Measurements from ENCODE around the gene LLGL2. TPM values are rescaled to one million over a fixed set of nuclear protein-coding genes. Genes with fewer than 3 reads are reported as not detected.

Gene LLGL2
- total RNA-seq, 1 donor from 2014 or later = 16.6 TPM

DNA sequence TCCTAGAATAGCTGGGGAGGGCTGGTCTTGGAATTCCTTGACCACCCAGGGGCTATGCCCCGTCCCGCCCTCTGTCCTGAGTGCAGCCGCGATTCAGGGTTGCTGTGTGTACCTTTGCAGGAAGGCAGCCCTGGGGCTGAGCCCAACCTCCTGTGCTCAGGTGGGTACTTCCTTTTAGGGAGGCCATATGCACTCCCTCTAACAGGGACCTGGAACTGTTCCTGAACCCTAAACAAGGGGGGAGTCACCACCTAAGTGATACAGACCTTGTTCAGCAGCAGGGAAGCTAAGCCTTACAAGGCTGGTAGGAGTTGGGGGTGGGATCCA, 24.6 kb downstream of the LLGL2 start:
- H3K27ac Mint-ChIP-seq = no peak overlapping the region
- TF ChIP-seq EZH2phosphoT487 (IDR thresholded peaks at IDR 0.05) (no peak), CTCF (IDR thresholded peaks at IDR 0.05) (no peak), EZH2 (IDR thresholded peaks at IDR 0.05) (no peak)
- H3K36me3 Mint-ChIP-seq = no peaks in the 10 kb centered on the region
- DNase-seq (ENCODE audit: low spot score) = peak; percentile 26
- Histone ChIP-seq H3K4me1 (peaks cover 25% of the 10 kb centered on the region), H2AFZ (replicated peaks) (peak overlapping the region; percentile 58), H3K4me2 (peak overlapping the region; percentile 75), H3K79me2 (ENCODE audit: low read depth) (no peaks in the 10 kb centered on the region), H4K20me1 (ENCODE audit: low read depth) (no peaks in the 10 kb centered on the region), H3K9me3 (ENCODE audit: low read depth) (no peaks in the 10 kb centered on the region), H3K9ac (peak overlapping the region; percentile 46), H3K4me3 (peak overlapping the region; percentile 34), H3K27ac (no peak overlapping the region), H3K36me3 (no peaks in the 10 kb centered on the region), H3F3A (ENCODE audit: low read depth) (peaks cover 11% of the 10 kb centered on the region), H3K27me3 (no peaks in the 10 kb centered on the region)
- H3K4me3 Mint-ChIP-seq = no peak overlapping the region
- peaks cover 16% of the 10 kb centered on the region for H3K4me1 Mint-ChIP-seq
- no peaks in the 10 kb centered on the region for H3K9me3 Mint-ChIP-seq
- H3K27me3 Mint-ChIP-seq (ENCODE audit: insufficient read depth, low read depth) = peaks cover 3% of the 10 kb centered on the region

DNA sequence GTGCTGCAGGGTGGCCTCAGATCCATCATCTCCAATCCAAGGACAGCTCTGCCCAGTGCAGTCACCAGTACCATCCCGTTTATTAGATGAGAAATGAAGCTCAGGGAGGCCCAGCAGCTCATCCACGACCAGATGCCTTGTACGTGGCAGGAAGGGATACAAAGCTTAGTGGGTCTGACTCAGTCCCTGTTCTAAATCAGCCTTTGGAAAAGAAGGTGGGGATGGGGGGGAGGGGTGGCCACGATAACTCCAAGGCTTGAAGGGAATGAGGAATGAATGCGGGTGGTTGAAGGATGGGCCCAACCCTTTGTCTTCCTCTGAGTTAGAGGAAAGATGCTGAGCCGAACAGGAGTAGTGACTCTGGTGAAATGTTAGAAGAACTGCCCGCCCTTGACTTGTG, 25.8 kb downstream of the LLGL2 start:
- Mint-ChIP-seq H3K27ac (no peak overlapping the region), H3K27me3 (ENCODE audit: insufficient read depth, low read depth) (peaks cover 6% of the 10 kb centered on the region), H3K9me3 (no peaks in the 10 kb centered on the region), H3K4me1 (peaks cover 16% of the 10 kb centered on the region), H3K36me3 (no peaks in the 10 kb centered on the region), H3K4me3 (no peak overlapping the region)
- H3K9me3 ChIP-seq (ENCODE audit: low read depth) = no peaks in the 10 kb centered on the region
- peaks cover 25% of the 10 kb centered on the region for H3K4me1 ChIP-seq
- no peak for DNase-seq (ENCODE audit: low spot score)
- no peak overlapping the region for H2AFZ ChIP-seq (replicated peaks)
- no peaks in the 10 kb centered on the region for H4K20me1 ChIP-seq (ENCODE audit: low read depth)
- TF ChIP-seq EZH2phosphoT487 (IDR thresholded peaks at IDR 0.05) (no peak), EZH2 (IDR thresholded peaks at IDR 0.05) (no peak), CTCF (IDR thresholded peaks at IDR 0.05) (no peak)
- H3K27ac ChIP-seq = no peak overlapping the region
- H3F3A ChIP-seq (ENCODE audit: low read depth) = peaks cover 11% of the 10 kb centered on the region
- H3K9ac ChIP-seq = no peak overlapping the region
- no peak overlapping the region for H3K4me3 ChIP-seq
- no peaks in the 10 kb centered on the region for H3K79me2 ChIP-seq (ENCODE audit: low read depth)
- no peaks in the 10 kb centered on the region for H3K27me3 ChIP-seq
- H3K36me3 ChIP-seq = no peaks in the 10 kb centered on the region
- no peak overlapping the region for H3K4me2 ChIP-seq

DNA sequence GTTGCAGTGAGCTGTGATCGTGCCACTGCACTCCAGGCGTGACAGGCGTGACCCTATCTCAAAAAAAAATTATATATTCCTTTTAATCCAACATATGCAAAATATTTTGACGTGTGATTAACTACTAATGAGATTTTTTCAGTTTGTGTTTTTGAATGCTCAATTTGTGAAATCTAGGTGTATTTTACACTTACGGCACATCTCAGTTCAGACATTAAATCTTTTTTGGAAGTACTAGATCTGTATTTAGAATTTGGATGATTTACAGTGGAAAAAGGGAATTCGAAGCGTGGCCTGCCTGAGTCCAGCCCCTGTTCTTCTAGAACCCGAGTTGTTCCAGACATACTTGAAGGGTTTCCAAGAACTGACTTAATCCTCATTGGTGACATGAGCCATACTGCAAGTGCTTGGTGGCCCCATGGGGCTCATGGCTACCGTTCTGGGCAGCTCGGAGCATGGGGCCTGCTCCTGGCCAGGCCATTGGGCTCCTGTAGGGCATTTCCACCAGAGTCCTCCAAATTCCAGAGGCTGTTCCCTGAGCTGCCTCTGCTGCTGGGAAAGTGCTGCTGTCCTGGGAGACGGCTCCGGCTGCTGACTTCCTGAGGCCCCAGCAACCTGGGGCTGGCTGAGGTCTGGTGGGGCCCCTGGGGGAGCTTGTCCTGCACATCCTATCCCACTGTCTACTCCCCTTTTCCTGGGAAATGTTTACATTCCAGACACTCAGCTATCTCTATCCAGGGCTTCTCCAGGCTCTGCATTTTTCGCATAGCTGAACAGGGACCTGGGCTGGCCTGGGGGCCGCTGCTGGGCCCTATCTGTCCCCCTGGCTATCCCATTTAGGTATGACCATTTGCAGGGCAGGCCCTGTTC, 27.2 kb downstream of the LLGL2 start:
- Histone ChIP-seq H4K20me1 (ENCODE audit: low read depth) (peaks cover 4% of the 10 kb centered on the region), H3K9me3 (ENCODE audit: low read depth) (no peaks in the 10 kb centered on the region), H3K9ac (no peak overlapping the region), H2AFZ (replicated peaks) (no peak overlapping the region), H3F3A (ENCODE audit: low read depth) (peaks cover 11% of the 10 kb centered on the region), H3K4me1 (peaks cover 25% of the 10 kb centered on the region), H3K27ac (peak overlapping the region; percentile 74), H3K4me3 (no peak overlapping the region), H3K36me3 (no peaks in the 10 kb centered on the region), H3K4me2 (no peak overlapping the region), H3K27me3 (no peaks in the 10 kb centered on the region), H3K79me2 (ENCODE audit: low read depth) (no peaks in the 10 kb centered on the region)
- no peaks in the 10 kb centered on the region for H3K9me3 Mint-ChIP-seq
- peak; percentile 40 for DNase-seq (ENCODE audit: low spot score)
- peaks cover 16% of the 10 kb centered on the region for H3K4me1 Mint-ChIP-seq
- H3K4me3 Mint-ChIP-seq = no peak overlapping the region
- H3K27ac Mint-ChIP-seq = peak overlapping the region; percentile 48
- H3K27me3 Mint-ChIP-seq (ENCODE audit: insufficient read depth, low read depth) = peaks cover 6% of the 10 kb centered on the region
- H3K36me3 Mint-ChIP-seq = no peaks in the 10 kb centered on the region
- no peak for TF ChIP-seq CTCF (IDR thresholded peaks at IDR 0.05)
- no peak for TF ChIP-seq EZH2phosphoT487 (IDR thresholded peaks at IDR 0.05)

Data from neural progenitor cell (in vitro differentiated cells).